SK-N-SH (cell line): Measurements from ENCODE around the gene LRIG1. TPM values are rescaled to one million over a fixed set of nuclear protein-coding genes. Genes with fewer than 3 reads are reported as not detected.

Experiments used
- CTCF ChIA-PET: fragments of 300-600, 350-600 bp; formaldehyde crosslinking; extraction: SDS; loops from one replicate; lab custom pipeline; 2021; lab: Yijun Ruan, JAX
- POLR2A ChIA-PET: fragments of 350-600 bp; sonication (Branson Sonifier 250); formaldehyde crosslinking; extraction: SDS; loops from one replicate; lab custom pipeline; 2020; ENCODE audit warnings: antibody characterized with exemption, inconsistent platforms; lab: Yijun Ruan, JAX
- DNase-seq: peaks from one replicate; pipeline ENCODE4 v3.0.0; 2012
- H2AFZ ChIP-seq: fragments of 200-600 bp; sonication (generic); 2 replicates; pipeline ENCODE4 v1.8.1; 2016; ENCODE audit warnings: antibody characterized with exemption, mild to moderate bottlenecking, low read depth
- H3F3A ChIP-seq: fragments of 200-600 bp; sonication (generic); replicated peaks from 2 replicates; pipeline ENCODE3; 2016; ENCODE audit warnings: antibody characterized with exemption, mild to moderate bottlenecking; ENCODE audit not compliant: insufficient read depth
- H3K27ac ChIP-seq, 2 experiments: fragments of 200-500 bp in 1 of 2; fragments of 200-600 bp in 1 of 2; sonication (Bioruptor generic) in 1 of 2; sonication (generic), shearing (Covaris generic) in 1 of 2; 2 replicates each; pipeline versions ENCODE4 v1.5.1 to v1.6.1; 2014 to 2016; ENCODE audit warnings: low read depth in 2 of 2, inconsistent platforms in 1 of 2, low read length in 1 of 2, mild to moderate bottlenecking in 1 of 2, mixed read lengths in 1 of 2
- H3K27me3 ChIP-seq: fragments of 200-600 bp; sonication (generic), shearing (Covaris generic); 2 replicates; pipeline ENCODE4 v1.6.1; 2016; ENCODE audit warnings: mixed run types; ENCODE audit not compliant: insufficient read depth
- H3K36me3 ChIP-seq, 2 experiments: fragments of 200-500 bp in 1 of 2; fragments of 200-600 bp in 1 of 2; sonication (Bioruptor generic) in 1 of 2; sonication (generic) in 1 of 2; replicated peaks in 1 of 2; 2 replicates each; pipeline versions ENCODE3 to v1.5.1; 2014 to 2016; ENCODE audit warnings: low read length in 1 of 2, mild to moderate bottlenecking in 1 of 2; ENCODE audit not compliant: insufficient read depth in 2 of 2, control insufficient read depth in 1 of 2
- H3K4me1 ChIP-seq, 2 experiments: fragments of 200-500 bp in 1 of 2; fragments of 200-600 bp in 1 of 2; sonication (Bioruptor generic) in 1 of 2; sonication (generic), shearing (Covaris generic) in 1 of 2; 2 replicates each; pipeline versions ENCODE4 v1.5.1 to v1.6.1; 2014 to 2016; ENCODE audit warnings: low read depth in 1 of 2, low read length in 1 of 2, mixed run types in 1 of 2; ENCODE audit not compliant: insufficient read depth in 2 of 2, control insufficient read depth in 1 of 2
- H3K4me2 ChIP-seq: fragments of 200-600 bp; sonication (generic), shearing (Covaris generic); 2 replicates; pipeline ENCODE4 v1.6.1; 2017; ENCODE audit warnings: mixed run types
- H3K4me3 ChIP-seq, 2 experiments: fragments of 200-500 bp in 1 of 2; fragments of 200-600 bp in 1 of 2; sonication (Bioruptor generic) in 1 of 2; sonication (generic), shearing (Covaris generic) in 1 of 2; 2 replicates each; pipeline versions ENCODE4 v1.5.1 to v1.8.1; 2014 to 2016; ENCODE audit warnings: low read depth in 2 of 2, inconsistent platforms in 1 of 2, low read length in 1 of 2, mild to moderate bottlenecking in 1 of 2, mixed read lengths in 1 of 2, moderate library complexity in 1 of 2
- H3K79me2 ChIP-seq: fragments of 200-600 bp; sonication (generic); 2 replicates; pipeline ENCODE4 v1.8.1; 2017; ENCODE audit warnings: mild to moderate bottlenecking; ENCODE audit not compliant: insufficient read depth
- H3K9ac ChIP-seq: fragments of 200-600 bp; sonication (generic); 2 replicates; pipeline ENCODE4 v1.6.1; 2017; ENCODE audit warnings: mixed run types
- H3K9me2 ChIP-seq: fragments of 200-600 bp; sonication (generic); 2 replicates; pipeline ENCODE4 v1.6.1; 2017; ENCODE audit warnings: mixed run types
- H3K9me3 ChIP-seq: fragments of 200-600 bp; sonication (generic); 2 replicates; pipeline ENCODE4 v1.6.1; 2017; ENCODE audit warnings: mixed run types, mild to moderate bottlenecking, moderate library complexity
- H4K20me1 ChIP-seq: fragments of 200-600 bp; sonication (generic); 2 replicates; pipeline ENCODE4 v1.6.1; 2017; ENCODE audit warnings: mild to moderate bottlenecking, mixed run types; ENCODE audit not compliant: insufficient read depth
- EP300 ChIP-seq, 2 experiments: IDR thresholded peaks; 2 replicates each; pipeline versions ENCODE4 v1.4.0 to v1.6.1; 2012; ENCODE audit warnings: borderline replicate concordance in 1 of 2, low read depth in 1 of 2, low read length in 1 of 2
- EZH2phosphoT487 ChIP-seq: fragments of 200-600 bp; sonication (generic); IDR thresholded peaks from 2 replicates; pipeline ENCODE4 v1.6.1; 2017; ENCODE audit warnings: low read depth, mixed run types, mild to moderate bottlenecking, antibody characterized with exemption, moderate library complexity, borderline replicate concordance
- FOSL2 ChIP-seq: IDR thresholded peaks from 2 replicates; pipeline ENCODE4 v1.4.0; 2012; ENCODE audit warnings: low read depth, mild to moderate bottlenecking, moderate library complexity, borderline replicate concordance
- GATA2 ChIP-seq: sonication (generic); formaldehyde crosslinking; IDR thresholded peaks from 2 replicates; pipeline ENCODE4 v1.5.0; 2020; ENCODE audit warnings: mild to moderate bottlenecking, missing genetic modification reagents
- SIN3A ChIP-seq: IDR thresholded peaks from 2 replicates; pipeline ENCODE4 v1.6.1; 2012; ENCODE audit warnings: low read depth, mild to moderate bottlenecking, low read length, moderate library complexity, borderline replicate concordance
- SMC3 ChIP-seq: IDR thresholded peaks from 2 replicates; pipeline ENCODE4 v1.6.1; 2012; ENCODE audit warnings: low read depth, low read length, improper control_type of control experiment
- YY1 ChIP-seq: IDR thresholded peaks from 2 replicates; pipeline ENCODE4 v1.4.0; 2012; ENCODE audit warnings: low read depth, mild to moderate bottlenecking
- WGBS: methylation state at CpG from one replicate; pipeline ENCODE4 v1.1.6; 2017; ENCODE audit warnings: low lambda C conversion rate; 5-methylcytosine and 5-hydroxymethylcytosine counted together
- polyA plus RNA-seq, 3 experiments: library from polyadenylated mRNA; depleted of rRNA; stranded (reverse); fragments of >200 nt; gene quantifications; 2 replicates each; pipeline ENCODE4 v1.2.3, GENCODE V29; 2012
- TF ChIP-seq, protein P1 (sequence below): IDR thresholded peaks from 2 replicates; pipeline ENCODE4 v1.4.0; 2012; ENCODE audit warnings: low read depth, borderline replicate concordance

LRIG1 gene
- polyA plus RNA-seq, 1 of the 3 experiments (the other 2 are of a cell fraction), result 1.7 TPM

DNA sequence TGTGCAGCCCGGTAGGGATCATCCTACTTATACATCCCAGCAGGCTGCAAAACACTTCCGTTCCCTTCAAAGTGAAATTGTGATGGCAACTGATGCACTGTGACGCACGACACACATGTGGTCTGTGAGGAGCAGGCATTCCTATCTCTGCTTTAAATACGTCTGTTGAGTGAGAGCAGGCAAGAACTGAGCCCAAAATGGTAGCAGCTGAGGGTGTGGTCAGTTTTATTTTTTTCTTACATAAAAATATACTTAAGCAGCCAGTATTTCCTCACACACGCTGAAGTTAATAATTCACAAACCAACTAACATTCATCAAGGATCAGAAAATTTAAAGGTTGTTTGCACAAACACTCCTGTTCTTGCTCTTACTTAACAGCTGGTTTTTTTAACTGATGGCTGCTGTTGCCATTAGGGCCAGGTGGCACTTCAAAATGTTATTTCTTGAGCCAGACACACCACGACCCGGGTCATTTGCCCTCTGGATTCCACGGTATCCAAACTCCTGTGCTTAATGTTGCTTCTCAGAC is 23.9 kb downstream of the LRIG1 start:
- CTCF ChIA-PET, result interaction anchor here (1.1 kb wide), 1 partner anchor 99 kb away, joined by 4 read pairs; no protein-coding TSS in a partner anchor

DNA sequence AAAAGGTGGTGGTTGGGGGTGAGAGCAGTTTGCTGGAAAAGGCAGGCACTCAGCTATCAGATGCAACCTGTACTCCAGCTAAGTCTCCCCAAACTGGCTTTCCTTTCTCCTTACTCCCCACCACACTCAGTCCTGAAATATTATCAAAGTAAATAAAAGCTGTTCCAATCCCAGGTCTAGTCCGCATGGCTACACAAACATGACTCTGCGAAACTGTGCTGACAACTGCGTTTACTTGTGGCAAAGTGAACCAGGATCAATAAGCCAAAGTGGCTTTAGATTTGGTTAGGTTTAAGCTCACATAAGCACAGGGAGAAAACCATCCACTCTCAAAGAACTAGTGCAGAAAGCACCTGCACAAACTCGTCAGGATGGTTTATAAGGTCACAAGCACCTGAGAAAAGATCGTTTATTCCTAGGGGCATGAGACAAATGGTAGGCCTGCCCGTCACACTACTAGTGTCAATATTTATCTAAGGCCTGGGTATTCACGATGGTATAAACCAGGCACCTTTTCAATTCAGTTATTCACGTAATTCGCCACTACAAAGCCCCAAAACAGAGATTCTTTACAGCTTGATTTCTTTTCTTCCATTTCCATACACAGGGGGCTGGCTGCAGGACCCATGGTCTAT is 25.3 kb downstream of the LRIG1 start:
- H3K4me2 ChIP-seq, result no peak overlapping the region
- H2AFZ ChIP-seq, result no peak overlapping the region
- H3K27ac ChIP-seq, result no peak overlapping the region
- no peaks in the 10 kb centered on the region for H3K27me3 ChIP-seq
- no peaks in the 10 kb centered on the region for H3K36me3 ChIP-seq
- ChIA-PET POLR2A (no interaction called here), CTCF (no interaction called here)
- DNase-seq, result no peak
- no peaks in the 10 kb centered on the region for H4K20me1 ChIP-seq
- no peaks in the 10 kb centered on the region for H3K9me2 ChIP-seq
- H3K4me3 ChIP-seq, result no peak overlapping the region
- no peaks in the 10 kb centered on the region for H3F3A ChIP-seq
- 83% methylated on average over 9 of the region's 9 CpGs for WGBS
- no peak overlapping the region for H3K9ac ChIP-seq
- H3K4me1 ChIP-seq, result peaks cover 0 to 2% of the 10 kb centered on the region in 2 experiments; a peak in 3 of 4 replicates
- H3K9me3 ChIP-seq, result no peaks in the 10 kb centered on the region
- no peaks in the 10 kb centered on the region for H3K79me2 ChIP-seq
- TF ChIP-seq SIN3A (no peak), FOSL2 (no peak), GATA2 (CRISPR knock-in tag) (no peak), EZH2phosphoT487 (no peak), EP300 (IDR thresholded peaks at IDR 0.05; ENCODE audit: borderline replicate concordance in 1 of 2, low read depth in 1 of 2, low read length in 1 of 2) (no peak), YY1 (no peak)
- TF ChIP-seq, all 33 proteins: peak for 0

More for the DNA sequence above, 23.9 kb downstream of the LRIG1 start:
- no peaks in the 10 kb centered on the region for H3K27me3 ChIP-seq
- H3K9me3 ChIP-seq, result no peaks in the 10 kb centered on the region
- H3K9ac ChIP-seq, result no peak overlapping the region
- H3K27ac ChIP-seq, result no peak overlapping the region
- H3K4me2 ChIP-seq, result no peak overlapping the region
- POLR2A ChIA-PET, result no interaction called here
- no peaks in the 10 kb centered on the region for H3K79me2 ChIP-seq
- DNase-seq, result no peak
- H3K36me3 ChIP-seq, result no peaks in the 10 kb centered on the region
- 88% methylated on average over 9 of the region's 9 CpGs for WGBS
- no peaks in the 10 kb centered on the region for H4K20me1 ChIP-seq
- no peaks in the 10 kb centered on the region for H3K9me2 ChIP-seq
- H2AFZ ChIP-seq, result no peak overlapping the region
- no peak overlapping the region for H3K4me3 ChIP-seq
- TF ChIP-seq SMC3 (no peak), EZH2phosphoT487 (no peak), YY1 (no peak)
- TF ChIP-seq, protein P1, sequence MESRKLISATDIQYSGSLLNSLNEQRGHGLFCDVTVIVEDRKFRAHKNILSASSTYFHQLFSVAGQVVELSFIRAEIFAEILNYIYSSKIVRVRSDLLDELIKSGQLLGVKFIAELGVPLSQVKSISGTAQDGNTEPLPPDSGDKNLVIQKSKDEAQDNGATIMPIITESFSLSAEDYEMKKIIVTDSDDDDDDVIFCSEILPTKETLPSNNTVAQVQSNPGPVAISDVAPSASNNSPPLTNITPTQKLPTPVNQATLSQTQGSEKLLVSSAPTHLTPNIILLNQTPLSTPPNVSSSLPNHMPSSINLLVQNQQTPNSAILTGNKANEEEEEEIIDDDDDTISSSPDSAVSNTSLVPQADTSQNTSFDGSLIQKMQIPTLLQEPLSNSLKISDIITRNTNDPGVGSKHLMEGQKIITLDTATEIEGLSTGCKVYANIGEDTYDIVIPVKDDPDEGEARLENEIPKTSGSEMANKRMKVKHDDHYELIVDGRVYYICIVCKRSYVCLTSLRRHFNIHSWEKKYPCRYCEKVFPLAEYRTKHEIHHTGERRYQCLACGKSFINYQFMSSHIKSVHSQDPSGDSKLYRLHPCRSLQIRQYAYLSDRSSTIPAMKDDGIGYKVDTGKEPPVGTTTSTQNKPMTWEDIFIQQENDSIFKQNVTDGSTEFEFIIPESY, result no peak
- H3F3A ChIP-seq, result no peaks in the 10 kb centered on the region
- peaks cover 0 to 6% of the 10 kb centered on the region in 2 experiments; a peak in 3 of 4 replicates for H3K4me1 ChIP-seq
